ENCODE results near the gene MSRB2.
"Not testable (repeated sequence)": the region's sequence is repeated elsewhere in the genome, so short reads cannot be mapped to it uniquely, and the experiment has no call there.

Gene MSRB2

GRCh38 chr10:23067939-23068775 lies 27.2 kb upstream of the MSRB2 start:
- TF ChIP-seq TSHZ2 (CRISPR knock-in tag; IDR thresholded peaks at IDR 0.05) (no peak), PPARA (CRISPR knock-in tag; IDR thresholded peaks at IDR 0.05; ENCODE audit: borderline replicate concordance) (no peak), ZNF8 (CRISPR knock-in tag; IDR thresholded peaks at IDR 0.05) (no peak), BACH2 (CRISPR knock-in tag; IDR thresholded peaks at IDR 0.05; ENCODE audit: borderline replicate concordance) (no peak), TCF4 (CRISPR knock-in tag; IDR thresholded peaks at IDR 0.05; ENCODE audit: borderline replicate concordance) (no peak), SNAI2 (CRISPR knock-in tag; IDR thresholded peaks at IDR 0.05) (no peak), ZC3H10 (CRISPR knock-in tag; IDR thresholded peaks at IDR 0.05) (no peak), ZNF565 (CRISPR knock-in tag; conservative IDR thresholded peaks at IDR 0.05; ENCODE audit: low read depth) (no peak), POU6F1 (CRISPR knock-in tag; IDR thresholded peaks at IDR 0.05; ENCODE audit: borderline replicate concordance, low read depth) (no peak), ARNTL (CRISPR knock-in tag; IDR thresholded peaks at IDR 0.05; ENCODE audit: borderline replicate concordance, low read depth) (no peak), ZFP30 (CRISPR knock-in tag; IDR thresholded peaks at IDR 0.05) (no peak), ZNF70 (CRISPR knock-in tag; IDR thresholded peaks at IDR 0.05) (no peak), GLIS3 (CRISPR knock-in tag; IDR thresholded peaks at IDR 0.05) (no peak), TOX (CRISPR knock-in tag; IDR thresholded peaks at IDR 0.05; ENCODE audit: borderline replicate concordance) (no peak), ZFP3 (CRISPR knock-in tag; IDR thresholded peaks at IDR 0.05) (no peak)
- peak; percentile 97 for ATAC-seq

- TF ChIP-seq CREB5 (CRISPR knock-in tag; IDR thresholded peaks at IDR 0.05; ENCODE audit: low read depth), result no peak
- no peak for TF ChIP-seq BACH2 (CRISPR knock-in tag; IDR thresholded peaks at IDR 0.05; ENCODE audit: borderline replicate concordance)
- no peak for TF ChIP-seq TSHZ2 (CRISPR knock-in tag; IDR thresholded peaks at IDR 0.05)
- TF ChIP-seq GLIS3 (CRISPR knock-in tag; IDR thresholded peaks at IDR 0.05), result no peak
- no peak for TF ChIP-seq ZNF8 (CRISPR knock-in tag; IDR thresholded peaks at IDR 0.05)
- no peak for TF ChIP-seq CSRNP3 (CRISPR knock-in tag; IDR thresholded peaks at IDR 0.05)
- no peak for TF ChIP-seq TCF4 (CRISPR knock-in tag; IDR thresholded peaks at IDR 0.05; ENCODE audit: borderline replicate concordance)
- no peak for TF ChIP-seq ZFP30 (CRISPR knock-in tag; IDR thresholded peaks at IDR 0.05)
- TF ChIP-seq ISL1 (CRISPR knock-in tag; IDR thresholded peaks at IDR 0.05), result no peak
- no peak for TF ChIP-seq ZFP3 (CRISPR knock-in tag; IDR thresholded peaks at IDR 0.05)
- no peak for TF ChIP-seq ZNF70 (CRISPR knock-in tag; IDR thresholded peaks at IDR 0.05)
- no peak for TF ChIP-seq ZC3H10 (CRISPR knock-in tag; IDR thresholded peaks at IDR 0.05)
- no peak for TF ChIP-seq ESRRG (CRISPR knock-in tag; IDR thresholded peaks at IDR 0.05)
- no peak for TF ChIP-seq POU6F1 (CRISPR knock-in tag; IDR thresholded peaks at IDR 0.05; ENCODE audit: borderline replicate concordance, low read depth)
- no peak for TF ChIP-seq CSDC2 (CRISPR knock-in tag; IDR thresholded peaks at IDR 0.05)
- TF ChIP-seq SNAI2 (CRISPR knock-in tag; IDR thresholded peaks at IDR 0.05), result no peak
- TF ChIP-seq TOX (CRISPR knock-in tag; IDR thresholded peaks at IDR 0.05; ENCODE audit: borderline replicate concordance), result no peak
- TF ChIP-seq RARB (CRISPR knock-in tag; IDR thresholded peaks at IDR 0.05), result no peak
- no peak for TF ChIP-seq PPARA (CRISPR knock-in tag; IDR thresholded peaks at IDR 0.05; ENCODE audit: borderline replicate concordance)
- no peak for ATAC-seq
Observed at GRCh38 chr10:23069019-23069815, 26.2 kb upstream of the MSRB2 start.

GRCh38 chr10:23070092-23070912 lies 25.1 kb upstream of the MSRB2 start:
- not testable (repeated sequence) for ATAC-seq

All from SK-N-SH treated with all-trans-retinoic acid at 6 μM for 48 hours (cell line).